ENCODE measurements around the gene SDK1. TPM values are rescaled to one million over a fixed set of nuclear protein-coding genes. Genes with fewer than 3 reads are reported as not detected.

Gene SDK1
- total and polyA plus RNA-seq, 4 donors = 1.9 to 46.3 (median 12.4) TPM

- H3K9me3 ChIP-seq (ENCODE audit: control insufficient read depth, low read length) = no peaks in the 10 kb centered on the region
- intact Hi-C loops (cut with DNase I) = no loop called here
- DNase-seq (no peak), ATAC-seq (ENCODE audit: low FRiP score) (no peak)
- H3K4me3 ChIP-seq (ENCODE audit: low read length in 2 of 2) = no peak overlapping the region
- peaks cover 0 to 3% of the 10 kb centered on the region in 2 donors for H3K36me3 ChIP-seq (ENCODE audit: control insufficient read depth in 1 of 2, insufficient read depth in 2 of 2, low read length in 1 of 2)
- H3K27me3 ChIP-seq (ENCODE audit: control insufficient read depth in 1 of 2, insufficient read depth in 2 of 2, low read length in 1 of 2) = no peaks in the 10 kb centered on the region
- H3K4me1 ChIP-seq (ENCODE audit: control insufficient read depth in 1 of 2, insufficient read depth in 2 of 2, low read length in 2 of 2) = no peaks in the 10 kb centered on the region
- no peak overlapping the region for H3K27ac ChIP-seq (ENCODE audit: low read depth in 1 of 2, low read length in 2 of 2)
- 90 to 93% methylated on average over 7 of the region's 7 CpGs for WGBS, 2 donors
Measured at GRCh38 chr7:4024806-4025205, 723.8 kb downstream of the SDK1 start.

GRCh38 chr7:4025210-4025609 lies 724.2 kb downstream of the SDK1 start:
- Histone ChIP-seq H3K27me3 (ENCODE audit: control insufficient read depth in 1 of 2, insufficient read depth in 2 of 2, low read length in 1 of 2) (no peaks in the 10 kb centered on the region), H3K27ac (ENCODE audit: low read depth in 1 of 2, low read length in 2 of 2) (peak overlapping the region in 1 of 2 donors; percentile 43), H3K4me1 (ENCODE audit: control insufficient read depth in 1 of 2, insufficient read depth in 2 of 2, low read length in 2 of 2) (no peaks in the 10 kb centered on the region), H3K4me3 (ENCODE audit: low read length in 2 of 2) (no peak overlapping the region), H3K36me3 (ENCODE audit: control insufficient read depth in 1 of 2, insufficient read depth in 2 of 2, low read length in 1 of 2) (peaks cover 0 to 3% of the 10 kb centered on the region in 2 donors), H3K9me3 (ENCODE audit: control insufficient read depth, low read length) (no peaks in the 10 kb centered on the region)
- ATAC-seq (ENCODE audit: low FRiP score) = no peak
- no peak for DNase-seq
- 95 to 96% methylated on average over 12 of the region's 12 CpGs for WGBS, 2 donors
- intact Hi-C loops (cut with DNase I) = no loop called here

GRCh38 chr7:4025694-4026615 lies 724.9 kb downstream of the SDK1 start:
- H3K27ac ChIP-seq (ENCODE audit: low read depth in 1 of 2, low read length in 2 of 2) = peak overlapping the region in 1 of 2 donors; percentile 43
- 4 to 10% methylated on average over 26 of the region's 26 CpGs for WGBS, 2 donors
- no peak overlapping the region for H3K4me3 ChIP-seq (ENCODE audit: low read length in 2 of 2)
- H3K36me3 ChIP-seq (ENCODE audit: control insufficient read depth in 1 of 2, insufficient read depth in 2 of 2, low read length in 1 of 2) = peaks cover 0 to 3% of the 10 kb centered on the region in 2 donors
- peak; percentile 45 for ATAC-seq (ENCODE audit: low FRiP score)
- DNase-seq = peak in 1 of 2 donors; percentile 61
- H3K4me1 ChIP-seq (ENCODE audit: control insufficient read depth in 1 of 2, insufficient read depth in 2 of 2, low read length in 2 of 2) = no peaks in the 10 kb centered on the region
- H3K9me3 ChIP-seq (ENCODE audit: control insufficient read depth, low read length) = no peaks in the 10 kb centered on the region
- no peaks in the 10 kb centered on the region for H3K27me3 ChIP-seq (ENCODE audit: control insufficient read depth in 1 of 2, insufficient read depth in 2 of 2, low read length in 1 of 2)
- intact Hi-C loops (cut with DNase I) = no loop called here

DNA sequence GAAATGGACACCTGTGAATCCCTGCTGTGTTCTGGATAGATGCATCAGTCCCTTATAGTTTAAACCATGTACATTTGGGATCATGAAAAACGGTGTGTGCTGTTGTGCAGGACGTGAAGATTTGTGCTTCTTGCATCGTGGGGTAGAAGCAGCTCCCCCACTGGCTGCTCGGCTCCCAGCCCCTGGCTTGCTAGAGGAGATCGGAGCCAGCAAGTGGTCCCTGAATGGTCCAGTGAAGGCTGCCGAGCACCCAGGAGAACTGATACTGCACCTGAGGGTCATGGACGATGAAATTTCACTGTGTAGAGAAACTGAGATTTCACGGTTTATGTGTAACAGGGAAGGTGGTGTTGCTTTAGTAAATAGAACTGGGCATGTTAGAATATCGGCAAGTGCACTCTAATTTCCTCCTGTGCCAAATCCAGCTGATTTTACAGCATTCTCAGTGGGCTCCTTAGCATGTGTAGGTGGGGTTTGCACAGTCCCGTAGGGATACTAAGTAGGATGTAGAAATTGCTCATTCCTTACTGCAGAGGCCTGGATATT lies 726.0 kb downstream of the SDK1 start:
- Histone ChIP-seq H3K27ac (ENCODE audit: low read depth in 1 of 2, low read length in 2 of 2) (peak overlapping the region in 1 of 2 donors; percentile 55), H3K4me3 (ENCODE audit: low read length in 2 of 2) (no peak overlapping the region), H3K27me3 (ENCODE audit: control insufficient read depth in 1 of 2, insufficient read depth in 2 of 2, low read length in 1 of 2) (no peaks in the 10 kb centered on the region), H3K4me1 (ENCODE audit: control insufficient read depth in 1 of 2, insufficient read depth in 2 of 2, low read length in 2 of 2) (no peaks in the 10 kb centered on the region), H3K9me3 (ENCODE audit: control insufficient read depth, low read length) (no peaks in the 10 kb centered on the region), H3K36me3 (ENCODE audit: control insufficient read depth in 1 of 2, insufficient read depth in 2 of 2, low read length in 1 of 2) (peaks cover 0 to 3% of the 10 kb centered on the region in 2 donors)
- DNase-seq (no peak), ATAC-seq (ENCODE audit: low FRiP score) (no peak)
- WGBS, 2 donors = 84 to 86% methylated on average over 10 of the region's 10 CpGs
- intact Hi-C loops (cut with DNase I) = no loop called here

DNA sequence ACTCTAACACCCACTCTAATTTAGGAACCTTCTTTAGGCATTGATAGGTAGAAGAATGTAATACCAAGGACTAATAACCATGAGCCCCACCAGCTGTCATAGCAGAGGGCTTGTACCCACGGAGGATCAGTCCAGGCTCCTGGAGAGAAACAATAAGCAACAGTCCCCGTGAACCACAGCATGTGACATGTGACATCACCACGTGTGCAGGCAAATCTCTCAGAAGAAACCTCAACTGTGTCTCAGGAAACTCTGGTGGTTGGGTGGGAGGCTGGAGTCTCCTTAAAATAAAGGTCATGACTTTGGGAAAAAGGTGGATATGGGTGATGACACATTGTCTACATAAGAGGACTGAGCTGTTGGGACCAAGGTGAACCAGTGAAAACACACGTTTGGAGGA lies 727.2 kb downstream of the SDK1 start:
- Histone ChIP-seq H3K36me3 (ENCODE audit: control insufficient read depth in 1 of 2, insufficient read depth in 2 of 2, low read length in 1 of 2) (peaks cover 0 to 3% of the 10 kb centered on the region in 2 donors), H3K27ac (ENCODE audit: low read depth in 1 of 2, low read length in 2 of 2) (no peak overlapping the region), H3K27me3 (ENCODE audit: control insufficient read depth in 1 of 2, insufficient read depth in 2 of 2, low read length in 1 of 2) (no peaks in the 10 kb centered on the region), H3K4me1 (ENCODE audit: control insufficient read depth in 1 of 2, insufficient read depth in 2 of 2, low read length in 2 of 2) (no peaks in the 10 kb centered on the region), H3K9me3 (ENCODE audit: control insufficient read depth, low read length) (no peaks in the 10 kb centered on the region), H3K4me3 (ENCODE audit: low read length in 2 of 2) (no peak overlapping the region)
- WGBS, 2 donors = 79 to 80% methylated on average over 4 of the region's 4 CpGs
- ATAC-seq (ENCODE audit: low FRiP score) = no peak
- DNase-seq = no peak
- intact Hi-C loops (cut with DNase I) = no loop called here

- Histone ChIP-seq H3K27me3 (ENCODE audit: control insufficient read depth in 1 of 2, insufficient read depth in 2 of 2, low read length in 1 of 2) (no peaks in the 10 kb centered on the region), H3K27ac (ENCODE audit: low read depth in 1 of 2, low read length in 2 of 2) (no peak overlapping the region), H3K4me3 (ENCODE audit: low read length in 2 of 2) (no peak overlapping the region), H3K9me3 (ENCODE audit: control insufficient read depth, low read length) (no peaks in the 10 kb centered on the region), H3K36me3 (ENCODE audit: control insufficient read depth in 1 of 2, insufficient read depth in 2 of 2, low read length in 1 of 2) (peaks cover 3% of the 10 kb centered on the region in 2 donors), H3K4me1 (ENCODE audit: control insufficient read depth in 1 of 2, insufficient read depth in 2 of 2, low read length in 2 of 2) (no peaks in the 10 kb centered on the region)
- DNase-seq (no peak), ATAC-seq (ENCODE audit: low FRiP score) (no peak)
- intact Hi-C loops (cut with DNase I) = no loop called here
- WGBS, 2 donors = 95 to 96% methylated on average over 10 of the region's 10 CpGs
Measured at GRCh38 chr7:4029941-4030340, 728.9 kb downstream of the SDK1 start.

DNA sequence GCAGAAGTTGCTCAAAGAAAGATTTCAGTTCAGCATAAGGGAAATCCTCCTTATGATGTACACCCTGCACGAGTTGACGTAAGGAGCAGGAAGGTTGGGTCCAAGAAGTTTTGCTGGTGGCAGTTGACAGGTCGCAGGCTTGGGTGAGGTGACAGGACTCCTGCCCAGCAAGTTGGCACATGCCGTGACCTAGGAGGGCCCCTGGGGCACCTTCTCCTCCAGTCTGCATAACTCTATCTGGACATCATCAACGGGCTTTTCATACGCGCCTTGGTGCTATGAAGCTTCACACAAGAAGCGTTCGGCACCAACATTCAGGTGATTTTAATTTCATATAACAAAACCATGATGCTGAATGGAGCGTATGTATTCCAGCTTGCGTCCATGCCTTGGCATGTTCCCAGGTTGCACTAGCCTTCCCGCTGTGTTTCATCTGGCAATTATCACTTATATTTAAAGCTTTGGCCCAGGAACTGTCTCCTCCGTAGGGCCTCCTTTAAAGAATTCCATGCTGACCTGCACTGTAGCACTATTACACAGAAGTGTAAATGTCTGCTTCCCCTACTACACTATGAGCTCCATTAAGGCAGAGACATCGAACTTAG lies 729.4 kb downstream of the SDK1 start:
- Histone ChIP-seq H3K27me3 (ENCODE audit: control insufficient read depth in 1 of 2, insufficient read depth in 2 of 2, low read length in 1 of 2) (no peaks in the 10 kb centered on the region), H3K4me3 (ENCODE audit: low read length in 2 of 2) (no peak overlapping the region), H3K4me1 (ENCODE audit: control insufficient read depth in 1 of 2, insufficient read depth in 2 of 2, low read length in 2 of 2) (no peaks in the 10 kb centered on the region), H3K27ac (ENCODE audit: low read depth in 1 of 2, low read length in 2 of 2) (no peak overlapping the region), H3K9me3 (ENCODE audit: control insufficient read depth, low read length) (no peaks in the 10 kb centered on the region), H3K36me3 (ENCODE audit: control insufficient read depth in 1 of 2, insufficient read depth in 2 of 2, low read length in 1 of 2) (peaks cover 3% of the 10 kb centered on the region in 2 donors)
- WGBS, 2 donors = 90 to 91% methylated on average over 14 of the region's 14 CpGs
- DNase-seq (no peak), ATAC-seq (ENCODE audit: low FRiP score) (no peak)
- intact Hi-C loops (cut with DNase I) = no loop called here

- no peaks in the 10 kb centered on the region for H3K9me3 ChIP-seq (ENCODE audit: control insufficient read depth, low read length)
- no peaks in the 10 kb centered on the region for H3K4me1 ChIP-seq (ENCODE audit: control insufficient read depth in 1 of 2, insufficient read depth in 2 of 2, low read length in 2 of 2)
- WGBS, 2 donors = 90 to 92% methylated on average over 12 of the region's 12 CpGs
- no peak overlapping the region for H3K27ac ChIP-seq (ENCODE audit: low read depth in 1 of 2, low read length in 2 of 2)
- intact Hi-C loops (cut with DNase I) = no loop called here
- H3K4me3 ChIP-seq (ENCODE audit: low read length in 2 of 2) = no peak overlapping the region
- peaks cover 0 to 4% of the 10 kb centered on the region in 2 donors for H3K36me3 ChIP-seq (ENCODE audit: control insufficient read depth in 1 of 2, insufficient read depth in 2 of 2, low read length in 1 of 2)
- H3K27me3 ChIP-seq (ENCODE audit: control insufficient read depth in 1 of 2, insufficient read depth in 2 of 2, low read length in 1 of 2) = no peaks in the 10 kb centered on the region
- no peak for DNase-seq
- no peak for ATAC-seq (ENCODE audit: low FRiP score)
Measured at GRCh38 chr7:4033996-4034395, 732.9 kb downstream of the SDK1 start.
